Stomach (tissue), 9 donors: ENCODE measurements around the gene RNF224. TPM values are rescaled to one million over a fixed set of nuclear protein-coding genes. Genes with fewer than 3 reads are reported as not detected.

Experiments used
- DNase-seq, 2 donors: peaks; one replicate each; pipeline versions ENCODE4 v3.0.0 to v3.0.0-alpha.2; 2013 to 2019
- H3K27ac ChIP-seq, 5 donors: fragments of 200-600 bp in 4 of 5; sonication (generic) in 4 of 5; one replicate each; pipeline ENCODE4 v1.5.1; 2013 to 2019; ENCODE audit warnings: mild to moderate bottlenecking in 1 of 5, moderate library complexity in 1 of 5
- H3K27me3 ChIP-seq, 3 donors: fragments of 200-600 bp; sonication (generic); one replicate each; pipeline ENCODE4 v1.5.1; 2017 to 2019; ENCODE audit warnings: mixed run types in 1 of 3
- H3K36me3 ChIP-seq, 4 donors: fragments of 200-600 bp; sonication (generic); 1 replicate in 3 of 4; 2 replicates in 1 of 4; pipeline ENCODE4 v1.5.1; 2016 to 2019
- H3K4me1 ChIP-seq, 4 donors: fragments of 200-600 bp; sonication (generic); one replicate each; pipeline ENCODE4 v1.5.1; 2016 to 2019
- H3K4me3 ChIP-seq, 4 donors: fragments of 200-600 bp; sonication (generic) in 3 of 4; one replicate each; pipeline ENCODE4 v1.5.1; 2016 to 2019; ENCODE audit warnings: mild to moderate bottlenecking in 1 of 4
- H3K9me3 ChIP-seq, 4 donors: fragments of 200-600 bp; sonication (generic); one replicate each; pipeline ENCODE4 v1.5.1; 2016 to 2019
- CTCF ChIP-seq, 7 experiments: fragments of 450-650 bp in 4 of 7; fragments of 200-600 bp in 3 of 7; sonication (generic) in 3 of 7; IDR thresholded peaks; one replicate each; pipeline ENCODE4 v1.5.1; 2016 to 2019; ENCODE audit warnings: antibody characterized with exemption in 7 of 7, control low read depth in 2 of 7, mild to moderate bottlenecking in 1 of 7
- EP300 ChIP-seq: sonication (generic); formaldehyde crosslinking; IDR thresholded peaks from one replicate; pipeline ENCODE4 v1.6.1; 2017; ENCODE audit warnings: antibody characterized with exemption
- POLR2A ChIP-seq, 4 donors: fragments of 450-650 bp; IDR thresholded peaks; one replicate each; pipeline ENCODE4 v1.6.1; 2016; ENCODE audit warnings: antibody characterized with exemption in 4 of 4, control low read depth in 2 of 4, mild to moderate bottlenecking in 1 of 4, moderate library complexity in 1 of 4
- POLR2AphosphoS5 ChIP-seq, 3 donors: sonication (generic); formaldehyde crosslinking; IDR thresholded peaks; one replicate each; pipeline ENCODE4 v1.6.1; 2016; ENCODE audit warnings: antibody characterized with exemption in 3 of 3
- WGBS, 5 donors: extraction: QIAGEN DNeasy Blood & Tissue Kit in 3 of 5; methylation state at CpG; one replicate each; pipeline versions ENCODE4 v1.1.5 to v1.1.7; 2013 to 2018; 5-methylcytosine and 5-hydroxymethylcytosine counted together
- intact Hi-C: fragments of 100-400 bp; cut with DNase I; formaldehyde crosslinking; loops from one replicate; pipeline ENCODE4 v1.15.1; 2023; ENCODE audit warnings: low total_unique reads
- polyA plus RNA-seq, 3 donors: library from polyadenylated mRNA; stranded (reverse); fragments of 200-250 nt; gene quantifications; one replicate each; pipeline ENCODE4 v1.2.3, GENCODE V29; 2013
- total RNA-seq, 5 donors: library from RNA; depleted of rRNA; stranded (reverse); fragments of >200 nt; gene quantifications; one replicate each; pipeline versions ENCODE4 v1.1.0 to v1.2.3, GENCODE V29; 2014 to 2016
- donor health status: healthy with polysubstance abuse.
- donor health status: Bipolar disorder and iron deficiency.
- donor health status: healthy.

The RNF224 gene
- total and polyA plus RNA-seq, 8 donors: 1.0 TPM; not detected in 7

GRCh38 chr9:137204731-137205125 is 22.6 kb upstream of the RNF224 start:
- Histone ChIP-seq H3K9me3 (no peaks in the 10 kb centered on the region), H3K4me1 (peaks cover 55 to 61% (median 59%) of the 10 kb centered on the region in 4 donors), H3K27me3 (no peaks in the 10 kb centered on the region), H3K27ac (peak overlapping the region; percentile 71 to 94 (median 89)), H3K4me3 (peak overlapping the region; percentile 88 to 95 (median 91)), H3K36me3 (peaks cover 0 to 15% (median 12%) of the 10 kb centered on the region in 4 donors)
- TF ChIP-seq CTCF (IDR thresholded peaks at IDR 0.05) (no peak), EP300 (no peak)
- no peak for DNase-seq
- intact Hi-C loops: no loop called here
- 7 to 18% (median 11%) methylated on average over 9 to 21 of the region's 21 CpGs for WGBS, 5 donors

GRCh38 chr9:137205126-137206069 is 21.9 kb upstream of the RNF224 start, which contains the start of the genes NDOR1 and TMEM203:
Gene NDOR1, plus strand, starts transcription at chr9:137205700. Its CDS starts 78 bp downstream, at chr9:137205778.
Gene TMEM203, minus strand, starts transcription at chr9:137205648. Its CDS starts 234 bp downstream, at chr9:137205414.
- Histone ChIP-seq H3K4me3 (peak within 1 kb of the TSS; percentile 88 to 95 (median 91)), H3K27me3 (no peaks in the 10 kb centered on the region), H3K9me3 (no peaks in the 10 kb centered on the region), H3K27ac (peak within 1 kb of the TSS; percentile 71 to 94 (median 89)), H3K4me1 (peaks cover 53 to 58% (median 57%) of the 10 kb centered on the region in 4 donors), H3K36me3 (peaks cover 0 to 21% (median 18%) of the 10 kb centered on the region in 4 donors)
- 0% methylated on average over 30 to 98 of the region's 98 CpGs for WGBS, 5 donors
- peak; percentile 94 to 97 for DNase-seq
- peak; percentile 91 to 98 (median 96) for TF ChIP-seq POLR2AphosphoS5 (IDR thresholded peaks at IDR 0.05)
- TF ChIP-seq EP300: no peak
- TF ChIP-seq POLR2A (IDR thresholded peaks at IDR 0.05): peak in 1 of 4 donors; percentile 43
- intact Hi-C loops: no loop called here

- Histone ChIP-seq H3K27me3 (no peaks in the 10 kb centered on the region), H3K27ac (no peak overlapping the region), H3K4me1 (peaks cover 47 to 52% (median 50%) of the 10 kb centered on the region in 4 donors), H3K9me3 (no peaks in the 10 kb centered on the region), H3K4me3 (peak overlapping the region in 3 of 4 donors; percentile 88 to 94 (median 88)), H3K36me3 (peaks cover 0 to 24% (median 22%) of the 10 kb centered on the region in 4 donors)
- WGBS, 5 donors: 61 to 68% (median 65%) methylated on average over 7 of the region's 7 CpGs
- intact Hi-C loops: no loop called here
- no peak for DNase-seq
- TF ChIP-seq POLR2AphosphoS5 (IDR thresholded peaks at IDR 0.05) (no peak), CTCF (IDR thresholded peaks at IDR 0.05) (no peak), POLR2A (IDR thresholded peaks at IDR 0.05) (no peak), EP300 (no peak)
These were observed 20.7 kb upstream of the RNF224 start for GRCh38 chr9:137206602-137207001.

- Histone ChIP-seq H3K9me3 (no peaks in the 10 kb centered on the region), H3K4me1 (peaks cover 8 to 11% (median 10%) of the 10 kb centered on the region in 4 donors), H3K4me3 (no peak overlapping the region), H3K36me3 (peaks cover 10 to 63% (median 41%) of the 10 kb centered on the region in 4 donors), H3K27ac (no peak overlapping the region), H3K27me3 (no peaks in the 10 kb centered on the region)
- WGBS, 5 donors: 81 to 92% (median 88%) methylated on average over 9 to 13 of the region's 13 CpGs
- no peak for DNase-seq
- intact Hi-C loops: no loop called here
- no peak for TF ChIP-seq CTCF (IDR thresholded peaks at IDR 0.05)
- no peak for TF ChIP-seq EP300
- TF ChIP-seq POLR2A (IDR thresholded peaks at IDR 0.05): no peak
- no peak for TF ChIP-seq POLR2AphosphoS5 (IDR thresholded peaks at IDR 0.05)
These were observed 15.8 kb upstream of the RNF224 start for GRCh38 chr9:137211532-137211931.
